Esophagus squamous epithelium (tissue), 5 donors: ENCODE measurements around the gene AIPL1. TPM values are rescaled to one million over a fixed set of nuclear protein-coding genes. Genes with fewer than 3 reads are reported as not detected.

Experiments used
- DNase-seq: peaks from one replicate; lab custom pipeline; 2025; lab: John Stamatoyannopoulos, UW
- H3K27ac ChIP-seq, 4 donors: fragments of 200-600 bp; sonication (generic); one replicate each; pipeline ENCODE4 v1.5.1; 2016 to 2019; ENCODE audit warnings: mild to moderate bottlenecking in 1 of 4
- H3K27me3 ChIP-seq, 4 donors: fragments of 200-600 bp; sonication (generic); 1 replicate in 3 of 4; 2 replicates in 1 of 4; pipeline versions ENCODE4 v1.5.1 to v1.6.0; 2017 to 2021; ENCODE audit warnings: antibody characterized with exemption in 1 of 4
- H3K36me3 ChIP-seq, 3 donors: fragments of 200-600 bp; sonication (generic); one replicate each; pipeline ENCODE4 v1.5.1; 2016 to 2019
- H3K4me1 ChIP-seq, 3 donors: fragments of 200-600 bp; sonication (generic); one replicate each; pipeline ENCODE4 v1.5.1; 2017 to 2019
- H3K4me3 ChIP-seq, 4 donors: fragments of 200-600 bp; sonication (generic); 1 replicate in 3 of 4; 2 replicates in 1 of 4; pipeline ENCODE4 v1.5.1; 2016 to 2019; ENCODE audit warnings: mild to moderate bottlenecking in 2 of 4, moderate library complexity in 1 of 4
- H3K9me3 ChIP-seq, 3 donors: fragments of 200-600 bp; sonication (generic); one replicate each; pipeline ENCODE4 v1.5.1; 2016 to 2019
- CTCF ChIP-seq, 6 experiments: fragments of 450-650 bp in 4 of 6; fragments of 200-600 bp in 2 of 6; sonication (generic) in 2 of 6; IDR thresholded peaks; one replicate each; pipeline ENCODE4 v1.5.1; 2016 to 2019; ENCODE audit warnings: antibody characterized with exemption in 6 of 6, mild to moderate bottlenecking in 4 of 6, moderate library complexity in 4 of 6
- POLR2A ChIP-seq, 4 donors: fragments of 450-650 bp; IDR thresholded peaks; one replicate each; pipeline ENCODE4 v1.6.1; 2017; ENCODE audit warnings: antibody characterized with exemption in 4 of 4, mild to moderate bottlenecking in 4 of 4, moderate library complexity in 3 of 4
- WGBS, 2 donors: methylation state at CpG; one replicate each; pipeline ENCODE4 v1.1.5; 2018; 5-methylcytosine and 5-hydroxymethylcytosine counted together
- intact Hi-C: fragments of 100-400 bp; cut with DNase I; formaldehyde crosslinking; loops from one replicate; pipeline ENCODE4 v1.15.0; 2022
- total RNA-seq, 4 donors: library from RNA; depleted of rRNA; stranded (reverse); fragments of >200 nt; gene quantifications; one replicate each; pipeline ENCODE4 v1.1.0, GENCODE V29; 2016
- donor health status: DM: yes; HTN: yes; CAD: no.

Gene AIPL1
- total RNA-seq, 4 donors from 2014 or later, result not detected

- Histone ChIP-seq H3K27ac (no peak overlapping the region), H3K4me1 (no peaks in the 10 kb centered on the region), H3K9me3 (no peaks in the 10 kb centered on the region), H3K36me3 (no peaks in the 10 kb centered on the region), H3K27me3 (peaks cover 0 to 22% (median 0%) of the 10 kb centered on the region in 4 donors), H3K4me3 (no peak overlapping the region)
- no peak for DNase-seq
- WGBS, 2 donors, result 74 to 78% methylated on average over 3 to 5 of the region's 5 CpGs
- TF ChIP-seq CTCF (IDR thresholded peaks at IDR 0.05), result no peak
- intact Hi-C loops, result no loop called here
Observed at GRCh38 chr17:6384481-6384880, 50.4 kb downstream of the AIPL1 start.

- Histone ChIP-seq H3K4me1 (no peaks in the 10 kb centered on the region), H3K27ac (no peak overlapping the region), H3K4me3 (no peak overlapping the region), H3K27me3 (peaks cover 0 to 43% (median 2%) of the 10 kb centered on the region in 4 donors), H3K9me3 (peaks cover 0 to 5% (median 0%) of the 10 kb centered on the region in 3 donors), H3K36me3 (no peaks in the 10 kb centered on the region)
- intact Hi-C loops, result no loop called here
- 75 to 76% methylated on average over 9 to 13 of the region's 13 CpGs for WGBS, 2 donors
- no peak for DNase-seq
- TF ChIP-seq CTCF (IDR thresholded peaks at IDR 0.05), result no peak
- no peak for TF ChIP-seq POLR2A (IDR thresholded peaks at IDR 0.05)
Observed at GRCh38 chr17:6381526-6382465, 53.1 kb downstream of the AIPL1 start.

- peaks cover 0 to 5% (median 0%) of the 10 kb centered on the region in 3 donors for H3K9me3 ChIP-seq
- H3K4me1 ChIP-seq, result no peaks in the 10 kb centered on the region
- no peak overlapping the region for H3K4me3 ChIP-seq
- peaks cover 0 to 49% (median 2%) of the 10 kb centered on the region in 4 donors for H3K27me3 ChIP-seq
- 64 to 74% methylated on average over 6 of the region's 6 CpGs for WGBS, 2 donors
- TF ChIP-seq POLR2A (IDR thresholded peaks at IDR 0.05) (no peak), CTCF (IDR thresholded peaks at IDR 0.05) (no peak)
- no peaks in the 10 kb centered on the region for H3K36me3 ChIP-seq
- no peak overlapping the region for H3K27ac ChIP-seq
- intact Hi-C loops, result no loop called here
- DNase-seq, result no peak
Observed at GRCh38 chr17:6380915-6381438, 53.9 kb downstream of the AIPL1 start.

- Histone ChIP-seq H3K4me1 (peaks cover 0 to 13% (median 11%) of the 10 kb centered on the region in 3 donors), H3K27ac (no peak overlapping the region), H3K9me3 (peaks cover 0 to 5% (median 0%) of the 10 kb centered on the region in 3 donors), H3K4me3 (no peak overlapping the region), H3K36me3 (no peaks in the 10 kb centered on the region), H3K27me3 (peaks cover 0 to 50% (median 2%) of the 10 kb centered on the region in 4 donors)
- no peak for DNase-seq
- WGBS, 2 donors, result 52 to 55% methylated on average over 3 of the region's 3 CpGs
- intact Hi-C loops, result no loop called here
- no peak for TF ChIP-seq CTCF (IDR thresholded peaks at IDR 0.05)
- no peak for TF ChIP-seq POLR2A (IDR thresholded peaks at IDR 0.05)
Observed at GRCh38 chr17:6377906-6378305, 57.0 kb downstream of the AIPL1 start.

GRCh38 chr17:6376931-6377361 is 58.0 kb downstream of the AIPL1 start:
- Histone ChIP-seq H3K27ac (no peak overlapping the region), H3K36me3 (no peaks in the 10 kb centered on the region), H3K4me3 (no peak overlapping the region), H3K27me3 (peaks cover 0 to 50% (median 2%) of the 10 kb centered on the region in 4 donors), H3K4me1 (peaks cover 0 to 13% (median 11%) of the 10 kb centered on the region in 3 donors), H3K9me3 (peaks cover 0 to 5% (median 0%) of the 10 kb centered on the region in 3 donors)
- TF ChIP-seq POLR2A (IDR thresholded peaks at IDR 0.05) (no peak), CTCF (IDR thresholded peaks at IDR 0.05) (no peak)
- intact Hi-C loops, result no loop called here
- WGBS, 2 donors, result 28 to 36% methylated on average over 9 to 11 of the region's 11 CpGs
- DNase-seq, result no peak
